ENCODE results near the gene POU6F2. TPM values are rescaled to one million over a fixed set of nuclear protein-coding genes. Genes with fewer than 3 reads are reported as not detected.
A peak's percentile ranks its signal among the peaks of the same experiment; 100 is the strongest.

POU6F2 gene
- total and polyA plus RNA-seq, 9 of the 15 experiments (the other 6 are each of a cell fraction or from before 2014, with no cell fraction given) = 0.29 to 1.5 (median 0.96) TPM

GRCh38 chr7:39406467-39406866, 428.8 kb downstream of the POU6F2 start:
- Histone ChIP-seq H3K79me2 (ENCODE audit: control insufficient read depth, insufficient read depth, low read length) (no peaks in the 10 kb centered on the region), H3K4me2 (ENCODE audit: insufficient read depth, low read length) (no peak overlapping the region), H3K9me3 (replicated peaks; ENCODE audit: control insufficient read depth, insufficient read depth, low read depth, low read length) (no peaks in the 10 kb centered on the region), H3K36me3 (ENCODE audit: control insufficient read depth, insufficient read depth, low read length) (no peaks in the 10 kb centered on the region), H3K4me1 (replicated peaks in 1 of 2; ENCODE audit: control insufficient read depth in 2 of 2, insufficient read depth in 2 of 2, low read length in 2 of 2) (no peaks in the 10 kb centered on the region), H3K9me1 (ENCODE audit: control insufficient read depth, insufficient read depth, low read length) (no peaks in the 10 kb centered on the region), H3K27ac (ENCODE audit: extremely low read depth, low read depth, low read length) (no peak overlapping the region), H3K9ac (ENCODE audit: insufficient read depth in 1 of 2, low read depth in 2 of 2, low read length in 2 of 2) (no peak overlapping the region), H4K20me1 (replicated peaks; ENCODE audit: control insufficient read depth, insufficient read depth, low read length) (no peaks in the 10 kb centered on the region), H3K27me3 (ENCODE audit: control insufficient read depth in 2 of 2, insufficient read depth in 2 of 2, low read length in 2 of 2) (peaks cover 3 to 23% of the 10 kb centered on the region in 2 experiments; a peak in 4 of 5 replicates), H2AFZ (ENCODE audit: low read depth, low read length) (no peak overlapping the region), H3K4me3 (no peak overlapping the region)
- in situ Hi-C loops (cut with MboI) = no loop called here
- 0% methylated on average over 10 of the region's 10 CpGs for WGBS (ENCODE audit: insufficient coverage, low coverage, missing lambda C conversion rate)
- ChIA-PET CTCF (ENCODE audit: low intra/inter-chr PET ratio) (no interaction called here), POLR2A (no interaction called here)
- no peak for FAIRE-seq
- no peak for DNase-seq (ENCODE audit: extremely low read depth in 1 of 4, low spot score in 3 of 4)
- BruUV-seq (replicated peaks) = no TSS peak
- TF ChIP-seq SMARCA5 (IDR thresholded peaks at IDR 0.05) (no peak), ZSCAN29 (IDR thresholded peaks at IDR 0.05) (no peak), BRF1 (IDR thresholded peaks at IDR 0.05; ENCODE audit: borderline replicate concordance, extremely low read depth, insufficient read length) (no peak), YBX1 (IDR thresholded peaks at IDR 0.05) (no peak), ZNF280B (CRISPR knock-in tag; IDR thresholded peaks at IDR 0.05) (no peak), JUNB (CRISPR knock-in tag; conservative IDR thresholded peaks at IDR 0.05) (no peak)
- ATAC-seq = no peak
- intact Hi-C loops (cut with micrococcal nuclease) = no loop called here

- Histone ChIP-seq H3K9me3 (replicated peaks; ENCODE audit: control insufficient read depth, insufficient read depth, low read depth, low read length) (no peaks in the 10 kb centered on the region), H3K79me2 (ENCODE audit: control insufficient read depth, insufficient read depth, low read length) (no peaks in the 10 kb centered on the region), H4K20me1 (replicated peaks; ENCODE audit: control insufficient read depth, insufficient read depth, low read length) (no peaks in the 10 kb centered on the region), H3K9me1 (ENCODE audit: control insufficient read depth, insufficient read depth, low read length) (no peaks in the 10 kb centered on the region), H2AFZ (ENCODE audit: low read depth, low read length) (no peak overlapping the region), H3K4me2 (ENCODE audit: insufficient read depth, low read length) (no peak overlapping the region), H3K27ac (ENCODE audit: extremely low read depth, low read depth, low read length) (no peak overlapping the region), H3K4me3 (no peak overlapping the region), H3K36me3 (ENCODE audit: control insufficient read depth, insufficient read depth, low read length) (no peaks in the 10 kb centered on the region), H3K9ac (ENCODE audit: insufficient read depth in 1 of 2, low read depth in 2 of 2, low read length in 2 of 2) (no peak overlapping the region), H3K4me1 (replicated peaks in 1 of 2; ENCODE audit: control insufficient read depth in 2 of 2, insufficient read depth in 2 of 2, low read length in 2 of 2) (no peaks in the 10 kb centered on the region), H3K27me3 (ENCODE audit: control insufficient read depth in 2 of 2, insufficient read depth in 2 of 2, low read length in 2 of 2) (peaks cover 3 to 23% of the 10 kb centered on the region in 2 experiments)
- FAIRE-seq (no peak), ATAC-seq (no peak), DNase-seq (ENCODE audit: extremely low read depth in 1 of 4, low spot score in 3 of 4) (no peak)
- intact Hi-C loops (cut with micrococcal nuclease) (no loop called here), in situ Hi-C loops (cut with MboI) (no loop called here)
- ChIA-PET CTCF (ENCODE audit: low intra/inter-chr PET ratio) (no interaction called here), POLR2A (no interaction called here)
- 0% methylated on average over 4 of the region's 4 CpGs for WGBS (ENCODE audit: insufficient coverage, low coverage, missing lambda C conversion rate)
- BruUV-seq (replicated peaks) = no TSS peak
- TF ChIP-seq NFIX (CRISPR knock-in tag; IDR thresholded peaks at IDR 0.05; ENCODE audit: low read depth) (peak; percentile 15; the same call in 1 of the 2 replicates), ZNF512 (tag; IDR thresholded peaks at IDR 0.05) (no peak), ZNF696 (CRISPR knock-in tag; conservative IDR thresholded peaks at IDR 0.05) (no peak), CHD1 (IDR thresholded peaks at IDR 0.05; ENCODE audit: low read length) (no peak), NFIC (IDR thresholded peaks at IDR 0.05) (peak; percentile 78)
These were observed 429.4 kb downstream of the POU6F2 start for GRCh38 chr7:39407137-39407536.
